ENCODE data around the gene ABCF2. TPM values are rescaled to one million over a fixed set of nuclear protein-coding genes. Genes with fewer than 3 reads are reported as not detected.

Gene ABCF2
- total and polyA plus RNA-seq, 2 of the 13 experiments (the other 11 are each of a cell fraction or from before 2014, with no cell fraction given), result 16.3 to 42.5 TPM

GRCh38 chr7:151251689-151252560 lies 24.9 kb upstream of the ABCF2 start (continued):
- TF ChIP-seq LRRFIP1 (CRISPR knock-in tag; conservative IDR thresholded peaks at IDR 0.05), result no peak
- TF ChIP-seq ZSCAN12 (CRISPR knock-in tag; IDR thresholded peaks at IDR 0.05), result no peak
- TF ChIP-seq, protein P1, sequence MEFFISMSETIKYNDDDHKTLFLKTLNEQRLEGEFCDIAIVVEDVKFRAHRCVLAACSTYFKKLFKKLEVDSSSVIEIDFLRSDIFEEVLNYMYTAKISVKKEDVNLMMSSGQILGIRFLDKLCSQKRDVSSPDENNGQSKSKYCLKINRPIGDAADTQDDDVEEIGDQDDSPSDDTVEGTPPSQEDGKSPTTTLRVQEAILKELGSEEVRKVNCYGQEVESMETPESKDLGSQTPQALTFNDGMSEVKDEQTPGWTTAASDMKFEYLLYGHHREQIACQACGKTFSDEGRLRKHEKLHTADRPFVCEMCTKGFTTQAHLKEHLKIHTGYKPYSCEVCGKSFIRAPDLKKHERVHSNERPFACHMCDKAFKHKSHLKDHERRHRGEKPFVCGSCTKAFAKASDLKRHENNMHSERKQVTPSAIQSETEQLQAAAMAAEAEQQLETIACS (CRISPR knock-in tag; IDR thresholded peaks at IDR 0.05), result no peak
- TF ChIP-seq ZNF556 (CRISPR knock-in tag; IDR thresholded peaks at IDR 0.05; ENCODE audit: borderline replicate concordance), result no peak
- TF ChIP-seq IRF2 (CRISPR knock-in tag; IDR thresholded peaks at IDR 0.05), result 0 out of 2 replicates have a peak, but pooled peaks have one; percentile 16
- TF ChIP-seq ZNF652 (CRISPR knock-in tag; IDR thresholded peaks at IDR 0.05; ENCODE audit: borderline replicate concordance, low read depth), result peak; percentile 94
- TF ChIP-seq NFATC3 (CRISPR knock-in tag; IDR thresholded peaks at IDR 0.05), result no peak
- peak; percentile 97 for TF ChIP-seq ZNF263 (CRISPR knock-in tag; IDR thresholded peaks at IDR 0.05)
- TF ChIP-seq ZNF546 (CRISPR knock-in tag; conservative IDR thresholded peaks at IDR 0.05), result no peak
- no peak for TF ChIP-seq ZBTB21 (CRISPR knock-in tag; IDR thresholded peaks at IDR 0.05)
- TF ChIP-seq JUNB (CRISPR knock-in tag; IDR thresholded peaks at IDR 0.05; ENCODE audit: borderline replicate concordance), result no peak
- no peak for TF ChIP-seq RORA (CRISPR knock-in tag; IDR thresholded peaks at IDR 0.05)
- no peak for TF ChIP-seq ZFP36 (IDR thresholded peaks at IDR 0.05; ENCODE audit: borderline replicate concordance, low read depth, low read length, partially characterized antibody)
- TF ChIP-seq, protein P2, sequence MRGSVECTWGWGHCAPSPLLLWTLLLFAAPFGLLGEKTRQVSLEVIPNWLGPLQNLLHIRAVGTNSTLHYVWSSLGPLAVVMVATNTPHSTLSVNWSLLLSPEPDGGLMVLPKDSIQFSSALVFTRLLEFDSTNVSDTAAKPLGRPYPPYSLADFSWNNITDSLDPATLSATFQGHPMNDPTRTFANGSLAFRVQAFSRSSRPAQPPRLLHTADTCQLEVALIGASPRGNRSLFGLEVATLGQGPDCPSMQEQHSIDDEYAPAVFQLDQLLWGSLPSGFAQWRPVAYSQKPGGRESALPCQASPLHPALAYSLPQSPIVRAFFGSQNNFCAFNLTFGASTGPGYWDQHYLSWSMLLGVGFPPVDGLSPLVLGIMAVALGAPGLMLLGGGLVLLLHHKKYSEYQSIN (CRISPR knock-in tag; IDR thresholded peaks at IDR 0.05; ENCODE audit: borderline replicate concordance), result no peak
